ENCODE results near the gene TMEM181.

- TF ChIP-seq POLR2A (IDR thresholded peaks at IDR 0.05; ENCODE audit: low read length) (no peak), RAD21 (conservative IDR thresholded peaks at IDR 0.05 in 1 of 2, IDR thresholded peaks at IDR 0.05 in 1 of 2) (no peak)
These were observed 12.1 kb downstream of the TMEM181 start for GRCh38 chr6:158571826-158572652.
